ENCODE measurements around the gene GABARAP.

The GABARAP gene

GRCh38 chr17:7241090-7241733 is 1.0 kb downstream of the GABARAP start:
- in situ Hi-C loops (cut with MboI; ENCODE audit: low sequenced_read_pairs): no loop called here

GRCh38 chr17:7240375-7240774 is 1.9 kb downstream of the GABARAP start:
- in situ Hi-C loops (cut with MboI; ENCODE audit: low sequenced_read_pairs): no loop called here

- in situ Hi-C loops (cut with MboI; ENCODE audit: low sequenced_read_pairs): no loop called here
Measured at GRCh38 chr17:7239091-7240027, 2.9 kb downstream of the GABARAP start, which contains the start of gene PHF23. PHF23 (minus strand) TSS chr17:7239457; CDS start chr17:7239279, 178 bp downstream.

GRCh38 chr17:7238420-7239090 is 3.7 kb downstream of the GABARAP start:
- in situ Hi-C loops (cut with MboI; ENCODE audit: low sequenced_read_pairs): no loop called here

GRCh38 chr17:7237761-7238419 is 4.4 kb downstream of the GABARAP start:
- in situ Hi-C loops (cut with MboI; ENCODE audit: low sequenced_read_pairs): no loop called here

- in situ Hi-C loops (cut with MboI; ENCODE audit: low sequenced_read_pairs): no loop called here
Measured at GRCh38 chr17:7237266-7237760, 4.9 kb downstream of the GABARAP start.

- in situ Hi-C loops (cut with MboI; ENCODE audit: low sequenced_read_pairs): no loop called here
Measured at GRCh38 chr17:7236808-7237207, 5.4 kb downstream of the GABARAP start.

- in situ Hi-C loops (cut with MboI; ENCODE audit: low sequenced_read_pairs): no loop called here
Measured at GRCh38 chr17:7235693-7236665, 6.3 kb downstream of the GABARAP start.

- in situ Hi-C loops (cut with MboI; ENCODE audit: low sequenced_read_pairs): no loop called here
Measured at GRCh38 chr17:7234083-7234951, 7.9 kb downstream of the GABARAP start, which contains the start of gene DVL2. DVL2 (minus strand) TSS chr17:7234517; CDS start chr17:7234262, 255 bp downstream.

GRCh38 chr17:7233701-7234082 is 8.6 kb downstream of the GABARAP start:
- in situ Hi-C loops (cut with MboI; ENCODE audit: low sequenced_read_pairs): no loop called here

- in situ Hi-C loops (cut with MboI; ENCODE audit: low sequenced_read_pairs): no loop called here
Measured at GRCh38 chr17:7232114-7232513, 10.1 kb downstream of the GABARAP start.

GRCh38 chr17:7229504-7229903 is 12.7 kb downstream of the GABARAP start:
- in situ Hi-C loops (cut with MboI; ENCODE audit: low sequenced_read_pairs): no loop called here

GRCh38 chr17:7228920-7229319 is 13.3 kb downstream of the GABARAP start:
- in situ Hi-C loops (cut with MboI; ENCODE audit: low sequenced_read_pairs): no loop called here

- in situ Hi-C loops (cut with MboI; ENCODE audit: low sequenced_read_pairs): no loop called here
Measured at GRCh38 chr17:7226721-7227710, 15.2 kb downstream of the GABARAP start.

GRCh38 chr17:7225711-7226331 is 16.4 kb downstream of the GABARAP start:
- in situ Hi-C loops (cut with MboI; ENCODE audit: low sequenced_read_pairs): no loop called here

- in situ Hi-C loops (cut with MboI; ENCODE audit: low sequenced_read_pairs): no loop called here
Measured at GRCh38 chr17:7224661-7225111, 17.6 kb downstream of the GABARAP start.

- in situ Hi-C loops (cut with MboI; ENCODE audit: low sequenced_read_pairs): no loop called here
Measured at GRCh38 chr17:7224110-7224509, 18.1 kb downstream of the GABARAP start.
